ENCODE results near the gene RAB24.

DNA sequence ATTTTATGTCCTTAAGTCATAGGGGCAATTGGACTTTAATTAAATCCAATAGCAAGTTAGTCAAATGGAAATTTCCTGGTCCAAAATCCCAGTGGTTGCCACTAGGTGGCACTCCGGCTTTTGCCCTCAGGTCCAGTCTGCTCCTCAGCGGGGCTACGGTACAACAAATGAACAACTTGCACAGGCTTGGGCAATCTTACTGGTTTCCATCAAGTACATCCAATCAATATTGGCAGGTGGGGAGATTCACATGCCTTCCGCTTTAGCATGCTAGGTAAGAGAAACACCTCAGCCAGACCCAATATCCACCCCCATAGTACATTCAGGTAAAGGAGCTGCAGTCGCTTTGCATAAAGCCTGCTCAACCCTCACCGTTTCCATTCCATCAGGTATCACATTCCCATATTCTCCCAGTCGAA is 14.4 kb upstream of the RAB24 start:
- TF ChIP-seq EP300 (IDR thresholded peaks at IDR 0.05; ENCODE audit: borderline replicate concordance) (no peak), NFIC (IDR thresholded peaks at IDR 0.05) (no peak)
- TF ChIP-seq, protein P1, sequence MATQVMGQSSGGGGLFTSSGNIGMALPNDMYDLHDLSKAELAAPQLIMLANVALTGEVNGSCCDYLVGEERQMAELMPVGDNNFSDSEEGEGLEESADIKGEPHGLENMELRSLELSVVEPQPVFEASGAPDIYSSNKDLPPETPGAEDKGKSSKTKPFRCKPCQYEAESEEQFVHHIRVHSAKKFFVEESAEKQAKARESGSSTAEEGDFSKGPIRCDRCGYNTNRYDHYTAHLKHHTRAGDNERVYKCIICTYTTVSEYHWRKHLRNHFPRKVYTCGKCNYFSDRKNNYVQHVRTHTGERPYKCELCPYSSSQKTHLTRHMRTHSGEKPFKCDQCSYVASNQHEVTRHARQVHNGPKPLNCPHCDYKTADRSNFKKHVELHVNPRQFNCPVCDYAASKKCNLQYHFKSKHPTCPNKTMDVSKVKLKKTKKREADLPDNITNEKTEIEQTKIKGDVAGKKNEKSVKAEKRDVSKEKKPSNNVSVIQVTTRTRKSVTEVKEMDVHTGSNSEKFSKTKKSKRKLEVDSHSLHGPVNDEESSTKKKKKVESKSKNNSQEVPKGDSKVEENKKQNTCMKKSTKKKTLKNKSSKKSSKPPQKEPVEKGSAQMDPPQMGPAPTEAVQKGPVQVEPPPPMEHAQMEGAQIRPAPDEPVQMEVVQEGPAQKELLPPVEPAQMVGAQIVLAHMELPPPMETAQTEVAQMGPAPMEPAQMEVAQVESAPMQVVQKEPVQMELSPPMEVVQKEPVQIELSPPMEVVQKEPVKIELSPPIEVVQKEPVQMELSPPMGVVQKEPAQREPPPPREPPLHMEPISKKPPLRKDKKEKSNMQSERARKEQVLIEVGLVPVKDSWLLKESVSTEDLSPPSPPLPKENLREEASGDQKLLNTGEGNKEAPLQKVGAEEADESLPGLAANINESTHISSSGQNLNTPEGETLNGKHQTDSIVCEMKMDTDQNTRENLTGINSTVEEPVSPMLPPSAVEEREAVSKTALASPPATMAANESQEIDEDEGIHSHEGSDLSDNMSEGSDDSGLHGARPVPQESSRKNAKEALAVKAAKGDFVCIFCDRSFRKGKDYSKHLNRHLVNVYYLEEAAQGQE (IDR thresholded peaks at IDR 0.05; ENCODE audit: low read depth) = no peak
